Measurements from ENCODE around the gene CCNE1. TPM values are rescaled to one million over a fixed set of nuclear protein-coding genes. Genes with fewer than 3 reads are reported as not detected.

CCNE1 gene
- 5.3 and 8.6 TPM in 2 replicates for total RNA-seq

DNA sequence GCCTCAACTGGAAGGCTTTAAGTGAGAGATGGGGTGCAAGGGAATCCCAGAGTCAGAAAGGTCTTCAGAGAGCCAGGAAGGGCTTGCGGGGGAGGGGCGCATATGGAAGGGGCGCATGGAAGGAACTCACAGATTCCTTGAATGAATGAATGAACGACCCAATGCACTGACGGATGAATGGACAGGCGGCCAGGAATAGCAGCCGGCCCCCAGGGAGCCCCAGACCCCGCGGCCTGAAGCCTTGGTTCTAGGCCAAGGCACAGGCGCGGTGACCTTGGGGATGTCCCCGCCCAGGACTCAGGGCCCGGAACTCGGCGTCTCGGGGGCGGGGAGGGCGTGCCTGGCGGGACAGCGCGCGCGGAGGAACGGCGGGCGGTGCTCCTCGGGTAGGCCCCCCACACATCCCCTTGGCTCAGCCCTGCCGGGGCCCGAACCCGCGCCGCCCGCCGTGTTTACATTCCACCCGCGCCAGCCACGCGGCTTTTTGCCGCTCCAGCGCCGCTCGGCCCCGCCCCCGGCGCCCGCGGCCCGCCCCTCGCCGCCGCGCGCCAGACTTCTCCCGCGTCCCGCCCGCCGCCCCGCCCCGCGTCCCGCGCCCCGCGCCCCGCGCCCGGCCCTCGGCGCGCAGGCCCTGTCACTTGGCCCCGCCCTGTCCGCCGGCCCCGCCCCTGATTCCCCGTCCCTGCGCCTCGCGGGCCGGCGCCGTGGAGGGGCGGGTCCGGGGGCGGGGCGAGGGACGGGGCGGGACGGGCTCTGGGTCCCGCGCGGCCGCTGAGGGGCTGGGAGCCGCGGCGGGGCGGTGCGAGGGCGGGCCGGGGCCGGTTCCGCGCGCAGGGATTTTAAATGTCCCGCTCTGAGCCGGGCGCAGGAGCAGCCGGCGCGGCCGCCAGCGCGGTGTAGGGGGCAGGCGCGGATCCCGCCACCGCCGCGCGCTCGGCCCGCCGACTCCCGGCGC is at the start of gene CCNE1:
Gene CCNE1 (plus strand): TSS at position 867 of the 955 bp plus-strand sequence. CDS start 565 bp downstream, outside the sequence.

Other genes starting within 250 kb of the CCNE1 start
- 58.6 and 81.2 TPM in 2 replicates for gene POP4, start 205.7 kb upstream of the CCNE1 start, total RNA-seq
- 11.6 and 28.2 TPM in 2 replicates for gene PLEKHF1, start 146.5 kb upstream of the CCNE1 start, total RNA-seq
- 19.7 and 39.8 TPM in 2 replicates for gene C19orf12, start 96.7 kb upstream of the CCNE1 start, total RNA-seq
- 48.5 and 57.8 TPM in 2 replicates for gene URI1, start 130.2 kb downstream of the CCNE1 start, total RNA-seq

All from placental pericyte (primary cell).